H1 (cell line): ENCODE data around the gene CDH22. TPM values are rescaled to one million over a fixed set of nuclear protein-coding genes. Genes with fewer than 3 reads are reported as not detected.

ENCODE experiments used
- RAD21 ChIP-seq, 2 experiments: IDR thresholded peaks in 1 of 2; conservative IDR thresholded peaks in 1 of 2; 2 replicates each; pipeline ENCODE4 v1.6.1; 2011; ENCODE audit warnings: low read depth in 2 of 2, low read length in 2 of 2, improper control_type of control experiment in 1 of 2, inconsistent platforms in 1 of 2, mild to moderate bottlenecking in 1 of 2, moderate library complexity in 1 of 2
- polyA plus RNA-seq, 7 experiments: library from polyadenylated mRNA; depleted of rRNA in 3 of 7; stranded (reverse) in 5 of 7; unstranded in 2 of 7; fragments of >200 nt in 5 of 7; fragments of 200-250 nt in 2 of 7; gene quantifications; 1 replicate in 5 of 7; 2 replicates in 1 of 7; 4 replicates in 1 of 7; pipeline versions ENCODE4 v1.2.1 to v1.2.3, GENCODE V29; 2011 to 2013; ENCODE audit warnings: missing spikeins in 2 of 7, mixed read lengths in 2 of 7
- total RNA-seq: library from RNA; stranded (reverse); fragmentation: NEBNext Ultra II Directional; extraction: Animal tissue kit (Norgen Biotek cat#: 25700); gene quantifications from 2 replicates; pipeline ENCODE4 v1.2.1, GENCODE V29; 2021

The CDH22 gene
- total and polyA plus RNA-seq, 2 of the 8 experiments (the other 6 are each of a cell fraction or from before 2014, with no cell fraction given) = 0.35 to 0.39 TPM

- 0 out of 4 replicates have a peak, but pooled peaks have one; percentile 3 to 13 for TF ChIP-seq RAD21 (IDR thresholded peaks at IDR 0.05 in 1 of 2, conservative IDR thresholded peaks at IDR 0.05 in 1 of 2; ENCODE audit: low read depth in 2 of 2, low read length in 2 of 2)
Measured at GRCh38 chr20:46230801-46231282, 77.5 kb downstream of the CDH22 start (continued).
